ENCODE data around the gene TMEM26.

TMEM26 gene

GRCh38 chr10:61486738-61487396, 33.7 kb upstream of the TMEM26 start (continued):
- TF ChIP-seq ZNF473 (tag by site-specific recombination; IDR thresholded peaks at IDR 0.05) (no peak), ZNF677 (tag by site-specific recombination; IDR thresholded peaks at IDR 0.05) (no peak), ZNF785 (tag by site-specific recombination; IDR thresholded peaks at IDR 0.05) (no peak), SP2 (tag by site-specific recombination; IDR thresholded peaks at IDR 0.05) (no peak), ZFP41 (tag by site-specific recombination; IDR thresholded peaks at IDR 0.05; ENCODE audit: borderline replicate concordance) (no peak), ZNF18 (tag by site-specific recombination; IDR thresholded peaks at IDR 0.05) (no peak), CTCF (tag by site-specific recombination; IDR thresholded peaks at IDR 0.05) (no peak), ZNF555 (tag by site-specific recombination; conservative IDR thresholded peaks at IDR 0.05) (no peak)
- TF ChIP-seq, protein P1, sequence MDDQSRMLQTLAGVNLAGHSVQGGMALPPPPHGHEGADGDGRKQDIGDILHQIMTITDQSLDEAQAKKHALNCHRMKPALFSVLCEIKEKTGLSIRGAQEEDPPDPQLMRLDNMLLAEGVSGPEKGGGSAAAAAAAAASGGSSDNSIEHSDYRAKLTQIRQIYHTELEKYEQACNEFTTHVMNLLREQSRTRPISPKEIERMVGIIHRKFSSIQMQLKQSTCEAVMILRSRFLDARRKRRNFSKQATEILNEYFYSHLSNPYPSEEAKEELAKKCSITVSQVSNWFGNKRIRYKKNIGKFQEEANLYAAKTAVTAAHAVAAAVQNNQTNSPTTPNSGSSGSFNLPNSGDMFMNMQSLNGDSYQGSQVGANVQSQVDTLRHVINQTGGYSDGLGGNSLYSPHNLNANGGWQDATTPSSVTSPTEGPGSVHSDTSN (CRISPR knock-in tag; IDR thresholded peaks at IDR 0.05), result no peak

GRCh38 chr10:61486251-61486650, 33.1 kb upstream of the TMEM26 start:
- ChIA-PET CTCF (interaction anchor here (0.5 kb wide), 1 partner anchor 49 kb away, joined by 5 read pairs; no protein-coding TSS in a partner anchor), POLR2A (no interaction called here)
- no peaks in the 10 kb centered on the region for H3K4me1 ChIP-seq (ENCODE audit: control insufficient read depth, insufficient read depth, low read length)
- H3K36me3 ChIP-seq (ENCODE audit: control insufficient read depth in 2 of 2, insufficient read depth in 1 of 2, low read length in 2 of 2), result no peaks in the 10 kb centered on the region
- no peak for TF ChIP-seq KLF8 (tag by site-specific recombination; IDR thresholded peaks at IDR 0.05)
- no peak for TF ChIP-seq REPIN1 (tag by site-specific recombination; IDR thresholded peaks at IDR 0.05; ENCODE audit: low read depth)
- no peak for TF ChIP-seq ZSCAN30 (tag by site-specific recombination; IDR thresholded peaks at IDR 0.05)
- TF ChIP-seq TSHZ1 (tag by site-specific recombination; IDR thresholded peaks at IDR 0.05; ENCODE audit: borderline replicate concordance), result no peak
- no peak for TF ChIP-seq OSR2 (tag by site-specific recombination; IDR thresholded peaks at IDR 0.05)
- no peak for TF ChIP-seq MYNN (tag by site-specific recombination; IDR thresholded peaks at IDR 0.05; ENCODE audit: borderline replicate concordance)
- no peak for TF ChIP-seq ZNF561 (tag by site-specific recombination; IDR thresholded peaks at IDR 0.05; ENCODE audit: borderline replicate concordance)
- TF ChIP-seq KLF16 (tag by site-specific recombination; IDR thresholded peaks at IDR 0.05), result no peak
- no peak for TF ChIP-seq TCF7L2 (IDR thresholded peaks at IDR 0.05; ENCODE audit: borderline replicate concordance, low read depth, low read length)
- no peak for TF ChIP-seq ZXDB (tag by site-specific recombination; IDR thresholded peaks at IDR 0.05)
- no peak for TF ChIP-seq HOXD13 (CRISPR knock-in tag; IDR thresholded peaks at IDR 0.05; ENCODE audit: borderline replicate concordance)
- no peak for TF ChIP-seq ZNF10 (tag by site-specific recombination; IDR thresholded peaks at IDR 0.05)
- TF ChIP-seq EGR2 (tag by site-specific recombination; IDR thresholded peaks at IDR 0.05; ENCODE audit: low read depth), result no peak
- TF ChIP-seq ZNF664 (tag by site-specific recombination; IDR thresholded peaks at IDR 0.05), result no peak
- no peak for TF ChIP-seq ZNF157 (tag by site-specific recombination; IDR thresholded peaks at IDR 0.05)
- TF ChIP-seq ZFP37 (tag by site-specific recombination; IDR thresholded peaks at IDR 0.05), result no peak
- TF ChIP-seq MZF1 (tag by site-specific recombination; IDR thresholded peaks at IDR 0.05; ENCODE audit: borderline replicate concordance), result no peak
- TF ChIP-seq ZNF202 (tag by site-specific recombination; IDR thresholded peaks at IDR 0.05; ENCODE audit: borderline replicate concordance), result no peak
- TF ChIP-seq, protein P2, sequence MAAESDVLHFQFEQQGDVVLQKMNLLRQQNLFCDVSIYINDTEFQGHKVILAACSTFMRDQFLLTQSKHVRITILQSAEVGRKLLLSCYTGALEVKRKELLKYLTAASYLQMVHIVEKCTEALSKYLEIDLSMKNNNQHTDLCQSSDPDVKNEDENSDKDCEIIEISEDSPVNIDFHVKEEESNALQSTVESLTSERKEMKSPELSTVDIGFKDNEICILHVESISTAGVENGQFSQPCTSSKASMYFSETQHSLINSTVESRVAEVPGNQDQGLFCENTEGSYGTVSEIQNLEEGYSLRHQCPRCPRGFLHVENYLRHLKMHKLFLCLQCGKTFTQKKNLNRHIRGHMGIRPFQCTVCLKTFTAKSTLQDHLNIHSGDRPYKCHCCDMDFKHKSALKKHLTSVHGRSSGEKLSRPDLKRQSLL (tag by site-specific recombination; IDR thresholded peaks at IDR 0.05), result no peak
- no peaks in the 10 kb centered on the region for H3K9me3 ChIP-seq (ENCODE audit: control insufficient read depth, insufficient read depth, low read depth, low read length)
- H3K27ac ChIP-seq (ENCODE audit: extremely low read depth, low read depth, low read length), result no peak overlapping the region
- H3K4me3 ChIP-seq (ENCODE audit: low read depth, low read length), result no peak overlapping the region
